Medulla oblongata (tissue), 1 donor: Measurements from ENCODE around the gene FBXO7.

Experiments used
- DNase-seq: peaks from one replicate; pipeline ENCODE4 v3.0.0-alpha.2; 2015; ENCODE audit errors: extremely low spot score

FBXO7 gene

GRCh38 chr22:32531931-32532819 lies 57.6 kb downstream of the FBXO7 start:
- DNase-seq = no peak

- no peak for DNase-seq
These were observed 58.2 kb downstream of the FBXO7 start for GRCh38 chr22:32532820-32533128.

- DNase-seq = no peak
These were observed 58.9 kb downstream of the FBXO7 start for GRCh38 chr22:32533265-32534111.

GRCh38 chr22:32534252-32535235 lies 59.9 kb downstream of the FBXO7 start:
- DNase-seq = no peak

GRCh38 chr22:32535531-32536190 lies 61.0 kb downstream of the FBXO7 start:
- no peak for DNase-seq

- no peak for DNase-seq
These were observed 61.7 kb downstream of the FBXO7 start for GRCh38 chr22:32536352-32536751.

- DNase-seq = no peak
These were observed 63.9 kb downstream of the FBXO7 start for GRCh38 chr22:32538521-32538920.

GRCh38 chr22:32539631-32540421 lies 65.2 kb downstream of the FBXO7 start:
- DNase-seq = no peak

GRCh38 chr22:32541481-32541880 lies 66.9 kb downstream of the FBXO7 start:
- DNase-seq = no peak

- no peak for DNase-seq
These were observed 67.6 kb downstream of the FBXO7 start for GRCh38 chr22:32542066-32542676.

- DNase-seq = no peak
These were observed 68.2 kb downstream of the FBXO7 start for GRCh38 chr22:32542677-32543357.

- DNase-seq = no peak
These were observed 70.4 kb downstream of the FBXO7 start for GRCh38 chr22:32544953-32545558.

- DNase-seq = no peak
These were observed 71.2 kb downstream of the FBXO7 start for GRCh38 chr22:32545801-32546200.

GRCh38 chr22:32546496-32546895 lies 71.9 kb downstream of the FBXO7 start:
- DNase-seq = no peak

GRCh38 chr22:32546935-32547334 lies 72.3 kb downstream of the FBXO7 start:
- DNase-seq = no peak

GRCh38 chr22:32548039-32548438 lies 73.4 kb downstream of the FBXO7 start:
- DNase-seq = no peak
